ENCODE results near the gene EPB41L3.

GRCh38 chr18:5529471-5529870, 14.3 kb downstream of the EPB41L3 start:
- TF ChIP-seq CTCF (IDR thresholded peaks at IDR 0.05; ENCODE audit: low read length) (no peak), EZH2 (IDR thresholded peaks at IDR 0.05; ENCODE audit: borderline replicate concordance, low read length) (no peak)

Data from OCI-LY1 (cell line).